Coronary artery (tissue), 2 donors: Measurements from ENCODE around the gene SNX27.

Experiments
- DNase-seq: peaks from one replicate; pipeline ENCODE4 v3.0.0-alpha.2; 2017; ENCODE audit warnings: low spot score
- H3K27ac ChIP-seq, 2 donors: fragments of 200-600 bp; sonication (generic); one replicate each; pipeline ENCODE4 v1.5.1; 2016 to 2019
- H3K4me3 ChIP-seq: fragments of 200-600 bp; sonication (generic); 2 replicates; pipeline ENCODE4 v1.5.1; 2016; ENCODE audit warnings: mild to moderate bottlenecking, moderate library complexity
- TF ChIP-seq, protein P1 (sequence below): fragments of 200-600 bp; sonication (generic); IDR thresholded peaks from one replicate; pipeline ENCODE4 v1.5.1; 2019; ENCODE audit warnings: antibody characterized with exemption

SNX27 gene

DNA sequence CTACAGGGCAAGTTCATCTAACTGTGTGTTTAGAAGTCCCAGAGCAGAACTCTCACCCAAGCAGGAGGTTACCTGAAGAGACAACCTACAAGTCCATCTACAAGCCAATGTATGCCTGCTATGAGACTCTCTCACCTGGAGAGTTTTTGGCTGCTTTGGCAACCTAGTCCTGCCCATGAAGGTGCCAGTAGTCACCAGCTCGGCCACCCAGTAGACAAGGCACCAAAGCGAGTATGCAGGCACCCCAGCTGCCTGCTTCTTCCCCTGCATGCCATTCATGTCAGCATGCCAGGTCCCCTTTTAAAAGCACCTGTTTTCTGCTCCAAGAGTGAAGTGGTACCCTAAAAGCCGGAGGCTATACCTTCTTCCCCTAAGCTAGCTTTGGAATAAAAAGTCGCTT lies 129.7 kb downstream of the SNX27 start:
- TF ChIP-seq, protein P1, sequence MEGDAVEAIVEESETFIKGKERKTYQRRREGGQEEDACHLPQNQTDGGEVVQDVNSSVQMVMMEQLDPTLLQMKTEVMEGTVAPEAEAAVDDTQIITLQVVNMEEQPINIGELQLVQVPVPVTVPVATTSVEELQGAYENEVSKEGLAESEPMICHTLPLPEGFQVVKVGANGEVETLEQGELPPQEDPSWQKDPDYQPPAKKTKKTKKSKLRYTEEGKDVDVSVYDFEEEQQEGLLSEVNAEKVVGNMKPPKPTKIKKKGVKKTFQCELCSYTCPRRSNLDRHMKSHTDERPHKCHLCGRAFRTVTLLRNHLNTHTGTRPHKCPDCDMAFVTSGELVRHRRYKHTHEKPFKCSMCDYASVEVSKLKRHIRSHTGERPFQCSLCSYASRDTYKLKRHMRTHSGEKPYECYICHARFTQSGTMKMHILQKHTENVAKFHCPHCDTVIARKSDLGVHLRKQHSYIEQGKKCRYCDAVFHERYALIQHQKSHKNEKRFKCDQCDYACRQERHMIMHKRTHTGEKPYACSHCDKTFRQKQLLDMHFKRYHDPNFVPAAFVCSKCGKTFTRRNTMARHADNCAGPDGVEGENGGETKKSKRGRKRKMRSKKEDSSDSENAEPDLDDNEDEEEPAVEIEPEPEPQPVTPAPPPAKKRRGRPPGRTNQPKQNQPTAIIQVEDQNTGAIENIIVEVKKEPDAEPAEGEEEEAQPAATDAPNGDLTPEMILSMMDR, result no peak
- no peak overlapping the region for H3K27ac ChIP-seq
- H3K4me3 ChIP-seq, result no peak overlapping the region
- no peak for DNase-seq
